Daoy (cell line): Measurements from ENCODE around the gene NPHS1. TPM values are rescaled to one million over a fixed set of nuclear protein-coding genes. Genes with fewer than 3 reads are reported as not detected.
"Not testable (repeated sequence)": the region's sequence is repeated elsewhere in the genome, so short reads cannot be mapped to it uniquely, and the experiment has no call there.

Experiments
- DNase-seq: peaks from one replicate; pipeline ENCODE4 v3.0.0-alpha.2; 2015; ENCODE audit warnings: low read depth
- total RNA-seq: library from RNA; depleted of rRNA; stranded (reverse); fragments of >200 nt; shearing (Covaris generic); gene quantifications from 2 replicates; pipeline ENCODE4 v1.2.3, GENCODE V29; 2014; rRNA removed

Gene NPHS1
- not detected in 2 replicates for total RNA-seq

- no peak for DNase-seq
Measured at GRCh38 chr19:35852029-35852780, at the start of gene NPHS1. Gene NPHS1, minus strand, starts transcription at chr19:35852504. Its CDS starts 667 bp downstream, at chr19:35851837.

GRCh38 chr19:35901055-35901644 is 48.8 kb upstream of the NPHS1 start:
- peak; percentile 67 for DNase-seq

GRCh38 chr19:35899547-35900214 is 47.4 kb upstream of the NPHS1 start:
- peak; percentile 90 for DNase-seq

GRCh38 chr19:35898499-35898809 is 46.1 kb upstream of the NPHS1 start:
- DNase-seq = no peak

GRCh38 chr19:35897706-35898451 is 45.6 kb upstream of the NPHS1 start:
- no peak for DNase-seq

- no peak for DNase-seq
Measured at GRCh38 chr19:35896643-35897040, 44.3 kb upstream of the NPHS1 start.

- no peak for DNase-seq
Measured at GRCh38 chr19:35895911-35896642, 43.8 kb upstream of the NPHS1 start.

GRCh38 chr19:35894342-35894741 is 42.0 kb upstream of the NPHS1 start:
- DNase-seq = no peak

- not testable (repeated sequence) for DNase-seq
Measured at GRCh38 chr19:35891819-35892218, 39.5 kb upstream of the NPHS1 start.

GRCh38 chr19:35890113-35890650 is 37.9 kb upstream of the NPHS1 start:
- no peak for DNase-seq

- DNase-seq = no peak
Measured at GRCh38 chr19:35889370-35890112, 37.2 kb upstream of the NPHS1 start.

- no peak for DNase-seq
Measured at GRCh38 chr19:35888398-35888797, 36.1 kb upstream of the NPHS1 start.

- no peak for DNase-seq
Measured at GRCh38 chr19:35887197-35887596, 34.9 kb upstream of the NPHS1 start.

GRCh38 chr19:35885904-35886303 is 33.6 kb upstream of the NPHS1 start:
- DNase-seq = no peak

GRCh38 chr19:35885225-35885738 is 33.0 kb upstream of the NPHS1 start:
- DNase-seq = no peak

GRCh38 chr19:35883882-35884281 is 31.6 kb upstream of the NPHS1 start:
- DNase-seq = no peak

- DNase-seq = peak; percentile 57
Measured at GRCh38 chr19:35882114-35882832, 30.0 kb upstream of the NPHS1 start.

- DNase-seq = peak; percentile 95
Measured at GRCh38 chr19:35879770-35880317, 27.5 kb upstream of the NPHS1 start.

- no peak for DNase-seq
Measured at GRCh38 chr19:35879068-35879467, 26.8 kb upstream of the NPHS1 start.
